K562 (cell line): ENCODE results near the gene ALOX5. TPM values are rescaled to one million over a fixed set of nuclear protein-coding genes. Genes with fewer than 3 reads are reported as not detected.

ENCODE experiments used
- ARID2 ChIP-seq: fragments of 450-650 bp; IDR thresholded peaks from 2 replicates; pipeline ENCODE4 v1.6.1; 2017; ENCODE audit warnings: antibody characterized with exemption, mild to moderate bottlenecking
- FUS ChIP-seq: fragments of 200-400 bp; formaldehyde crosslinking; optimal IDR thresholded peaks from 2 replicates; pipeline ENCODE3; 2017; ENCODE audit warnings: low read depth, low read length
- MAZ ChIP-seq, 2 experiments: fragments of 450-650 bp in 1 of 2; sonication (generic) in 1 of 2; formaldehyde crosslinking; IDR thresholded peaks in 1 of 2; conservative IDR thresholded peaks in 1 of 2; 2 replicates each; pipeline versions ENCODE4 v1.4.0 to v1.5.0; 2020; ENCODE audit warnings: mild to moderate bottlenecking in 1 of 2, missing genetic modification reagents in 1 of 2
- SAP30 ChIP-seq: fragments of 200-600 bp; sonication (generic); IDR thresholded peaks from 2 replicates; pipeline ENCODE4 v1.6.1; 2012; ENCODE audit warnings: borderline replicate concordance, low read depth, mild to moderate bottlenecking, moderate library complexity, low read length, control low read depth, inconsistent platforms; ENCODE audit not compliant: insufficient read depth, poor library complexity, severe bottlenecking
- ZBTB7A ChIP-seq: IDR thresholded peaks from 2 replicates; pipeline ENCODE4 v1.6.1; 2011; ENCODE audit warnings: low read depth, mild to moderate bottlenecking, low read length, moderate library complexity, borderline replicate concordance; ENCODE audit not compliant: control insufficient read depth
- ZC3H4 ChIP-seq: sonication (generic); formaldehyde crosslinking; IDR thresholded peaks from 2 replicates; pipeline ENCODE4 v1.9.0; 2021; ENCODE audit warnings: missing genetic modification reagents, borderline replicate concordance
- ZNF384 ChIP-seq: IDR thresholded peaks from 2 replicates; pipeline ENCODE4 v1.6.1; 2012; ENCODE audit warnings: low read depth, low read length, improper control_type of control experiment
- ZNF431 ChIP-seq: sonication (generic); formaldehyde crosslinking; IDR thresholded peaks from 2 replicates; pipeline ENCODE4 v1.8.0; 2022; ENCODE audit warnings: mild to moderate bottlenecking, missing genetic modification reagents
- polyA plus RNA-seq, 8 experiments: library from polyadenylated mRNA; depleted of rRNA in 4 of 8; stranded (reverse) in 5 of 8; unstranded in 3 of 8; fragments of >200 nt; fragmentation: Nextera tagmentation in 2 of 8; fragmentation: Illumina TruSeq in 1 of 8; extraction: Ambion mirVana in 2 of 8; extraction: Trizol in 1 of 8; gene quantifications; 2 replicates each; pipeline versions ENCODE4 v1.2.1 to v1.2.3, GENCODE V29; 2011 to 2014; ENCODE audit warnings: inconsistent platforms in 1 of 8, missing spikeins in 1 of 8
- total RNA-seq, 7 experiments: library from RNA; depleted of rRNA in 6 of 7; stranded (reverse); fragments of >200 nt in 6 of 7; fragmentation: Illumina TruSeq in 2 of 7; extraction: Trizol in 2 of 7; gene quantifications; 2 replicates each; pipeline versions ENCODE4 v1.2.1 to v1.2.3, GENCODE V29; 2011 to 2021; ENCODE audit warnings: low replicate concordance in 1 of 7
- TF ChIP-seq, protein P1 (sequence below), 2 experiments: fragments of 450-650 bp in 1 of 2; sonication (generic) in 1 of 2; formaldehyde crosslinking in 1 of 2; IDR thresholded peaks; 2 replicates each; pipeline versions ENCODE4 v1.7.1 to v1.9.0; 2016 to 2022; ENCODE audit warnings: inconsistent platforms in 1 of 2, mild to moderate bottlenecking in 1 of 2, missing genetic modification reagents in 1 of 2
- TF ChIP-seq, protein P2 (sequence below): sonication (generic); formaldehyde crosslinking; IDR thresholded peaks from 2 replicates; pipeline ENCODE4 v1.8.1; 2022; ENCODE audit warnings: missing genetic modification reagents
- TF ChIP-seq, protein P3 (sequence below): fragments of 450-650 bp; IDR thresholded peaks from 2 replicates; pipeline ENCODE4 v1.6.1; 2016; ENCODE audit warnings: missing biosample characterization, missing genetic modification characterization
- TF ChIP-seq, protein P4 (sequence below): sonication (generic); IDR thresholded peaks from 2 replicates; pipeline ENCODE4 v1.6.1; 2016

Gene ALOX5
- total and polyA plus RNA-seq, 9 of the 15 experiments (the other 6 are each of a cell fraction or from before 2014, with no cell fraction given), result 0.10 to 2.4 (median 1.4) TPM

DNA sequence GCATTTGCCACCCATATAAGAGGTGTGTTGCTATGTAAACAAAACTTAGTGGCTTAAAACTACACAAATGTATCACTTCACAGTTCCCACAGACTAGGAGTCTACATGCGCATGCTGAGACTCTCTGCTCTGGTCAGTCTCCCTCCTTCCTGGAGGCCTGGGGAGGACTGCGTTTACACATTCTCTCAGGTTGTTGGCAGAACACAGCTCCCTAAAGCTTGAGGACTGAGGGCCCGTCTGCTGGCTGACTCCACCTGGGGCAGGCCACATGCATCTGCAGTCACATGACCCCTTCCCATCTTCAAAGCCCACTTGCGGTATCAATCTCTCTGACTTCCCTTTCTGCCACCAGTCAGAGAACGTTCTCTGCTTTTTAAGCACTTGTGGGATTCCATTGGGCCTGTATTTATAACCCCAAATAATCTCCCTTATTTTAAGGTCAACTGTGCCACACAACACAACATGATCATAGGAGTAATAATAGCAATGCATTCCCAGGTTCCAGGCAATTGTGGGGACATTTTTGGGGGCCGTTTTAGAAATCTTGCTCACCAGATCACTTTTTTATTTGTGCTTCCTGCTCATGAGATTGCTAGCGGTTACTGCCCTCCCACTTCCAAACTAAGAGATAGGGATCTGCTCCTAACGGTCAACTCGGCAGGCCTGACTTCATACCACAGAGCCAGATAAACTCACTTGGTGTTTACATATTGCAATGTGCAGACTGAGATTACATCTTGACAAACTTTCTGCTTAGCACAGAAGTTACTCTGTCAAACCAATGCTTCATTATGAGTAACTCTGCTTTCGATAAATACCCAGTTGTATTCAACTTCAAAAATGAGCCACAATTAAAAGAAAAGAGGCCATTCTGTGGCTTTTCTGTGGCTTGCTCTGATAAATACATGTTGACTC is 96.3 kb downstream of the ALOX5 start (continued):
- TF ChIP-seq, protein P1, sequence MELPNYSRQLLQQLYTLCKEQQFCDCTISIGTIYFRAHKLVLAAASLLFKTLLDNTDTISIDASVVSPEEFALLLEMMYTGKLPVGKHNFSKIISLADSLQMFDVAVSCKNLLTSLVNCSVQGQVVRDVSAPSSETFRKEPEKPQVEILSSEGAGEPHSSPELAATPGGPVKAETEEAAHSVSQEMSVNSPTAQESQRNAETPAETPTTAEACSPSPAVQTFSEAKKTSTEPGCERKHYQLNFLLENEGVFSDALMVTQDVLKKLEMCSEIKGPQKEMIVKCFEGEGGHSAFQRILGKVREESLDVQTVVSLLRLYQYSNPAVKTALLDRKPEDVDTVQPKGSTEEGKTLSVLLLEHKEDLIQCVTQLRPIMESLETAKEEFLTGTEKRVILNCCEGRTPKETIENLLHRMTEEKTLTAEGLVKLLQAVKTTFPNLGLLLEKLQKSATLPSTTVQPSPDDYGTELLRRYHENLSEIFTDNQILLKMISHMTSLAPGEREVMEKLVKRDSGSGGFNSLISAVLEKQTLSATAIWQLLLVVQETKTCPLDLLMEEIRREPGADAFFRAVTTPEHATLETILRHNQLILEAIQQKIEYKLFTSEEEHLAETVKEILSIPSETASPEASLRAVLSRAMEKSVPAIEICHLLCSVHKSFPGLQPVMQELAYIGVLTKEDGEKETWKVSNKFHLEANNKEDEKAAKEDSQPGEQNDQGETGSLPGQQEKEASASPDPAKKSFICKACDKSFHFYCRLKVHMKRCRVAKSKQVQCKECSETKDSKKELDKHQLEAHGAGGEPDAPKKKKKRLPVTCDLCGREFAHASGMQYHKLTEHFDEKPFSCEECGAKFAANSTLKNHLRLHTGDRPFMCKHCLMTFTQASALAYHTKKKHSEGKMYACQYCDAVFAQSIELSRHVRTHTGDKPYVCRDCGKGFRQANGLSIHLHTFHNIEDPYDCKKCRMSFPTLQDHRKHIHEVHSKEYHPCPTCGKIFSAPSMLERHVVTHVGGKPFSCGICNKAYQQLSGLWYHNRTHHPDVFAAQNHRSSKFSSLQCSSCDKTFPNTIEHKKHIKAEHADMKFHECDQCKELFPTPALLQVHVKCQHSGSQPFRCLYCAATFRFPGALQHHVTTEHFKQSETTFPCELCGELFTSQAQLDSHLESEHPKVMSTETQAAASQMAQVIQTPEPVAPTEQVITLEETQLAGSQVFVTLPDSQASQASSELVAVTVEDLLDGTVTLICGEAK (IDR thresholded peaks at IDR 0.05), result no peak; the same call in 1 of the 2 replicates
- TF ChIP-seq, protein P1 (CRISPR knock-in tag; IDR thresholded peaks at IDR 0.05), result no peak
- no peak for TF ChIP-seq ZBTB7A
- TF ChIP-seq ZNF384, result peak; percentile 41
- TF ChIP-seq ZC3H4 (CRISPR knock-in tag), result no peak
- TF ChIP-seq, protein P2, sequence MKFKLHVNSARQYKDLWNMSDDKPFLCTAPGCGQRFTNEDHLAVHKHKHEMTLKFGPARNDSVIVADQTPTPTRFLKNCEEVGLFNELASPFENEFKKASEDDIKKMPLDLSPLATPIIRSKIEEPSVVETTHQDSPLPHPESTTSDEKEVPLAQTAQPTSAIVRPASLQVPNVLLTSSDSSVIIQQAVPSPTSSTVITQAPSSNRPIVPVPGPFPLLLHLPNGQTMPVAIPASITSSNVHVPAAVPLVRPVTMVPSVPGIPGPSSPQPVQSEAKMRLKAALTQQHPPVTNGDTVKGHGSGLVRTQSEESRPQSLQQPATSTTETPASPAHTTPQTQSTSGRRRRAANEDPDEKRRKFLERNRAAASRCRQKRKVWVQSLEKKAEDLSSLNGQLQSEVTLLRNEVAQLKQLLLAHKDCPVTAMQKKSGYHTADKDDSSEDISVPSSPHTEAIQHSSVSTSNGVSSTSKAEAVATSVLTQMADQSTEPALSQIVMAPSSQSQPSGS (CRISPR knock-in tag), result no peak
- TF ChIP-seq, protein P3, sequence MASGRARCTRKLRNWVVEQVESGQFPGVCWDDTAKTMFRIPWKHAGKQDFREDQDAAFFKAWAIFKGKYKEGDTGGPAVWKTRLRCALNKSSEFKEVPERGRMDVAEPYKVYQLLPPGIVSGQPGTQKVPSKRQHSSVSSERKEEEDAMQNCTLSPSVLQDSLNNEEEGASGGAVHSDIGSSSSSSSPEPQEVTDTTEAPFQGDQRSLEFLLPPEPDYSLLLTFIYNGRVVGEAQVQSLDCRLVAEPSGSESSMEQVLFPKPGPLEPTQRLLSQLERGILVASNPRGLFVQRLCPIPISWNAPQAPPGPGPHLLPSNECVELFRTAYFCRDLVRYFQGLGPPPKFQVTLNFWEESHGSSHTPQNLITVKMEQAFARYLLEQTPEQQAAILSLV (tag), result 0 out of 2 replicates have a peak, but pooled peaks have one; percentile 13
- TF ChIP-seq ARID2, result no peak; the same call in 1 of the 2 replicates
- no peak for TF ChIP-seq FUS
- TF ChIP-seq SAP30, result no peak
- peak; percentile 68 for TF ChIP-seq ZNF431 (CRISPR knock-in tag)
- peak; percentile 77 to 83 for TF ChIP-seq MAZ (CRISPR knock-in tag; conservative IDR thresholded peaks at IDR 0.05 in 1 of 2, IDR thresholded peaks at IDR 0.05 in 1 of 2)
- TF ChIP-seq, protein P4, sequence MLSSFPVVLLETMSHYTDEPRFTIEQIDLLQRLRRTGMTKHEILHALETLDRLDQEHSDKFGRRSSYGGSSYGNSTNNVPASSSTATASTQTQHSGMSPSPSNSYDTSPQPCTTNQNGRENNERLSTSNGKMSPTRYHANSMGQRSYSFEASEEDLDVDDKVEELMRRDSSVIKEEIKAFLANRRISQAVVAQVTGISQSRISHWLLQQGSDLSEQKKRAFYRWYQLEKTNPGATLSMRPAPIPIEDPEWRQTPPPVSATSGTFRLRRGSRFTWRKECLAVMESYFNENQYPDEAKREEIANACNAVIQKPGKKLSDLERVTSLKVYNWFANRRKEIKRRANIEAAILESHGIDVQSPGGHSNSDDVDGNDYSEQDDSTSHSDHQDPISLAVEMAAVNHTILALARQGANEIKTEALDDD, result peak; percentile 95
